Measurements from ENCODE around the gene IFITM5. TPM values are rescaled to one million over a fixed set of nuclear protein-coding genes. Genes with fewer than 3 reads are reported as not detected.

The IFITM5 gene
- total and polyA plus RNA-seq, 2 donors (not counting 1 experiment from before 2014, with no cell fraction given), result not detected

DNA sequence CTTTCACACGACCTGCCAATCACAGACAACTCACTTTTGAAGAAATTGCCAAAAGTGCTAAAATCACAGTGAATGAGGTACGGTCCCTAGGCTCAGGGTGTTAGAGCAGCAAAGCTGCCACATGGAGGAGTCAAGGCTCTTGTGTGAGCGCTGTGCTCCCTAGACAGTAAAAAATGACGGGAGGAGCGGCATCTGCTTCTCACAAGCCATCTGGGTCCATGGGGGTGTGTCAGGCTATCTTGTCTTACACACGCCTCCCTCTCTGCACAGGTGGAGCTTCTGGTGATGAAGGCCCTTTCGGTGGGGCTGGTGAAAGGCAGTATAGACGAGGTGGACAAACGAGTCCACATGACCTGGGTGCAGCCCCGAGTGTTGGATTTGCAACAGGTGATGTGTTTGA, 47.8 kb downstream of the IFITM5 start:
- H3K36me3 ChIP-seq (replicated peaks in 1 of 2; ENCODE audit: control extremely low read depth in 1 of 2, control insufficient read depth in 1 of 2, extremely low read depth in 1 of 2, insufficient read depth in 2 of 2, low read length in 1 of 2), result peaks cover 2 to 65% of the 10 kb centered on the region in 2 experiments
- POLR2A ChIA-PET, result interaction anchor here (1.2 to 1.7 kb wide), 6 partner anchors 16 to 111 kb away, joined by 3 to 9 read pairs (median 4); no protein-coding TSS in a partner anchor
- WGBS (ENCODE audit: insufficient coverage), result 93% methylated on average over 7 of the region's 10 CpGs
- Mint-ChIP-seq H3K4me1 (peaks cover 7% of the 10 kb centered on the region), H3K4me3 (no peak overlapping the region), H3K9me3 (ENCODE audit: insufficient read depth) (no peaks in the 10 kb centered on the region), H3K27me3 (no peaks in the 10 kb centered on the region), H3K27ac (peak overlapping the region; percentile 50)
- H4K20me1 ChIP-seq (ENCODE audit: control insufficient read depth, insufficient read depth, low read length, poor library complexity, severe bottlenecking), result no peaks in the 10 kb centered on the region
- H3K9ac ChIP-seq (ENCODE audit: low read length), result no peak overlapping the region
- H3K4me2 ChIP-seq (replicated peaks; ENCODE audit: low read depth, low read length, poor library complexity, severe bottlenecking), result no peak overlapping the region
- ATAC-seq (ENCODE audit: low read depth) (no peak), DNase-seq (no peak)
- no peaks in the 10 kb centered on the region for H3K9me3 ChIP-seq (ENCODE audit: control extremely low read depth in 1 of 3, control insufficient read depth in 2 of 3, insufficient read depth in 1 of 3, low read length in 2 of 3)
- intact Hi-C loops (cut with micrococcal nuclease), result loop anchor here (2.0 kb wide), 3 partner anchors 17 to 113 kb away; no protein-coding TSS in a partner anchor
- CTCF ChIA-PET, result interaction anchor here (0.5 to 6.2 kb wide), 31 partner anchors 8 to 199 kb away, joined by 3 to 82 read pairs (median 18); partner anchors contain the start of genes BET1L, IFITM2, IFITM5 and NLRP6
- H3K4me3 ChIP-seq (ENCODE audit: control extremely low read depth in 1 of 5, extremely low read depth in 1 of 5, insufficient read depth in 1 of 5, low read depth in 2 of 5, low read length in 4 of 5), result no peak overlapping the region
- H3K79me2 ChIP-seq (ENCODE audit: control insufficient read depth, insufficient read depth, low read length), result peaks cover 5% of the 10 kb centered on the region
- H2AFZ ChIP-seq (ENCODE audit: insufficient read depth, low read depth, low read length, poor library complexity, severe bottlenecking), result no peak overlapping the region
- no peaks in the 10 kb centered on the region for H3K27me3 ChIP-seq (replicated peaks in 1 of 4; ENCODE audit: control extremely low read depth in 1 of 4, control insufficient read depth in 3 of 4, insufficient read depth in 4 of 4, low read length in 3 of 4)
- H3K27ac ChIP-seq (ENCODE audit: low read length in 2 of 2), result no peak overlapping the region
- TF ChIP-seq, protein P1, sequence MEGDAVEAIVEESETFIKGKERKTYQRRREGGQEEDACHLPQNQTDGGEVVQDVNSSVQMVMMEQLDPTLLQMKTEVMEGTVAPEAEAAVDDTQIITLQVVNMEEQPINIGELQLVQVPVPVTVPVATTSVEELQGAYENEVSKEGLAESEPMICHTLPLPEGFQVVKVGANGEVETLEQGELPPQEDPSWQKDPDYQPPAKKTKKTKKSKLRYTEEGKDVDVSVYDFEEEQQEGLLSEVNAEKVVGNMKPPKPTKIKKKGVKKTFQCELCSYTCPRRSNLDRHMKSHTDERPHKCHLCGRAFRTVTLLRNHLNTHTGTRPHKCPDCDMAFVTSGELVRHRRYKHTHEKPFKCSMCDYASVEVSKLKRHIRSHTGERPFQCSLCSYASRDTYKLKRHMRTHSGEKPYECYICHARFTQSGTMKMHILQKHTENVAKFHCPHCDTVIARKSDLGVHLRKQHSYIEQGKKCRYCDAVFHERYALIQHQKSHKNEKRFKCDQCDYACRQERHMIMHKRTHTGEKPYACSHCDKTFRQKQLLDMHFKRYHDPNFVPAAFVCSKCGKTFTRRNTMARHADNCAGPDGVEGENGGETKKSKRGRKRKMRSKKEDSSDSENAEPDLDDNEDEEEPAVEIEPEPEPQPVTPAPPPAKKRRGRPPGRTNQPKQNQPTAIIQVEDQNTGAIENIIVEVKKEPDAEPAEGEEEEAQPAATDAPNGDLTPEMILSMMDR (IDR thresholded peaks at IDR 0.05), result no peak
- no peak for TF ChIP-seq EZH2 (IDR thresholded peaks at IDR 0.05; ENCODE audit: borderline replicate concordance, insufficient read depth, low read depth, low read length, poor library complexity, severe bottlenecking)
- peaks cover 0 to 5% of the 10 kb centered on the region in 2 donors for H3K4me1 ChIP-seq (ENCODE audit: control insufficient read depth in 2 of 2, insufficient read depth in 2 of 2, low read length in 2 of 2)

DNA sequence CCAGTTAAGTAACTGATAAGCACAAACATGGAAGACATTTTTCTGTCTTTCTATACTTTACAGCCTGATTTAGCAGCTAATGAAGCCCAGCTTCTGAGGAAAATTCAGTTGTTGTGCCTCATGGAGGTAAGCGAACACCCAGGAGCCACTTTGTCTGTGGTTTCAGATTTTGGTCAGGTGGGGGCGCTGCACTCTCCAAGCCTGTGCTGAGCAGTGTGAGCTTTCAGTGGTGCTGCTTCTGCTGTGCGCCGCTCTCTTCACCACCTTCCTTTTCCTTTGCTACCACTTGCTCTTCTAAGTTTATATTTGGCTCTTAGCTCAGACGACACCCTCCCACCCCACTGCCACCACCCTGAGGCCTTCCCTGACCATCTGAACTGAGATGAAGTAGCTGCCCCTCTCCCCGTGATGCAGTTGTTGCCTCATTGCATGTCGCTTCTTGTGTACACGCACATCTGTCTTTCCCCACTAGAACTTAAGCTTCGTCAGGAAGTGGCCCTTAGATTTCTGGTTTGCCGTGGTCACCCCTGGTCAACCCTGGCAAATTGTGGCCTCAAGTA, 48.5 kb downstream of the IFITM5 start:
- Mint-ChIP-seq H3K9me3 (ENCODE audit: insufficient read depth) (no peaks in the 10 kb centered on the region), H3K4me3 (no peak overlapping the region), H3K27ac (no peak overlapping the region), H3K27me3 (no peaks in the 10 kb centered on the region), H3K4me1 (peaks cover 7% of the 10 kb centered on the region)
- Histone ChIP-seq H3K4me1 (ENCODE audit: control insufficient read depth in 2 of 2, insufficient read depth in 2 of 2, low read length in 2 of 2) (peaks cover 0 to 5% of the 10 kb centered on the region in 2 donors), H3K27ac (ENCODE audit: low read length in 2 of 2) (no peak overlapping the region), H3K9ac (ENCODE audit: low read length) (no peak overlapping the region), H3K36me3 (replicated peaks in 1 of 2; ENCODE audit: control extremely low read depth in 1 of 2, control insufficient read depth in 1 of 2, extremely low read depth in 1 of 2, insufficient read depth in 2 of 2, low read length in 1 of 2) (peaks cover 2 to 72% of the 10 kb centered on the region in 2 experiments), H3K79me2 (ENCODE audit: control insufficient read depth, insufficient read depth, low read length) (peaks cover 6% of the 10 kb centered on the region), H3K9me3 (ENCODE audit: control extremely low read depth in 1 of 3, control insufficient read depth in 2 of 3, insufficient read depth in 1 of 3, low read length in 2 of 3) (no peaks in the 10 kb centered on the region), H3K4me2 (replicated peaks; ENCODE audit: low read depth, low read length, poor library complexity, severe bottlenecking) (no peak overlapping the region), H3K4me3 (ENCODE audit: control extremely low read depth in 1 of 5, extremely low read depth in 1 of 5, insufficient read depth in 1 of 5, low read depth in 2 of 5, low read length in 4 of 5) (no peak overlapping the region), H4K20me1 (ENCODE audit: control insufficient read depth, insufficient read depth, low read length, poor library complexity, severe bottlenecking) (no peaks in the 10 kb centered on the region), H3K27me3 (replicated peaks in 1 of 4; ENCODE audit: control extremely low read depth in 1 of 4, control insufficient read depth in 3 of 4, insufficient read depth in 4 of 4, low read length in 3 of 4) (no peaks in the 10 kb centered on the region), H2AFZ (ENCODE audit: insufficient read depth, low read depth, low read length, poor library complexity, severe bottlenecking) (no peak overlapping the region)
- DNase-seq (peak; percentile 84), ATAC-seq (ENCODE audit: low read depth) (peak; percentile 89)
- intact Hi-C loops (cut with micrococcal nuclease), result loop anchor here (1.0 to 2.0 kb wide), 4 partner anchors 18 to 114 kb away; no protein-coding TSS in a partner anchor
- WGBS (ENCODE audit: insufficient coverage), result 92% methylated on average over 9 of the region's 10 CpGs
- ChIA-PET CTCF (interaction anchor here (0.6 to 6.2 kb wide), 40 partner anchors 8 to 508 kb away, joined by 3 to 82 read pairs (median 9); partner anchors contain the start of genes BET1L, IFITM2, IFITM5 and NLRP6), POLR2A (interaction anchor here (1.0 to 1.7 kb wide), 9 partner anchors 14 to 112 kb away, joined by 3 to 9 read pairs (median 3); no protein-coding TSS in a partner anchor)
- TF ChIP-seq, protein P1 (IDR thresholded peaks at IDR 0.05), result peak; percentile 79
- no peak for TF ChIP-seq EZH2 (IDR thresholded peaks at IDR 0.05; ENCODE audit: borderline replicate concordance, insufficient read depth, low read depth, low read length, poor library complexity, severe bottlenecking)
